HG02943 (cell line): ENCODE measurements around the gene RPS6KA5.
"Not testable (repeated sequence)": the region's sequence is repeated elsewhere in the genome, so short reads cannot be mapped to it uniquely, and the experiment has no call there.

ENCODE experiments used
- ATAC-seq: cut with Tn5 transposase; IDR thresholded peaks from one replicate; pipeline ENCODE4 v1.9.1; 2021; ENCODE audit warnings: mild to moderate bottlenecking, low read depth, moderate library complexity; ENCODE audit not compliant: unreplicated experiment

RPS6KA5 gene

DNA sequence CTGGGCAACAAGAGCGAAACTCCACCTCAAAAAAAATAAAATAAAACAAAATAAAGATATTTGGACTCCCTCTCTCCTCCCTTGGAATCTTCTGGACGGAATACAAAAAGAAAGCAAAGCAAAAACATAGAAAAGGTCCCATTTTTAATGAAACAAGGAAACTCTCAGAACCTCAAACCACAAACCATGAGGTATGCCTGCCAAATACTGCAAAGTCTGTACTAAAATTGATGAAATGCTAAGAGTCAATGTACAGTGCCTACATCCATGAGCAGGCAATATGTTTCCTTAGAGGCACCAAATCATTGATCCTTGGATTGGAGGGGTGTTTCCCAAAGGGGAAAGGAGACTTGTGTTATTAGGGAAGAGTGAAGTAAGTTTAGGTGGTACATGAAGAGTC lies 8.2 kb upstream of the RPS6KA5 start:
- ATAC-seq, result no peak

DNA sequence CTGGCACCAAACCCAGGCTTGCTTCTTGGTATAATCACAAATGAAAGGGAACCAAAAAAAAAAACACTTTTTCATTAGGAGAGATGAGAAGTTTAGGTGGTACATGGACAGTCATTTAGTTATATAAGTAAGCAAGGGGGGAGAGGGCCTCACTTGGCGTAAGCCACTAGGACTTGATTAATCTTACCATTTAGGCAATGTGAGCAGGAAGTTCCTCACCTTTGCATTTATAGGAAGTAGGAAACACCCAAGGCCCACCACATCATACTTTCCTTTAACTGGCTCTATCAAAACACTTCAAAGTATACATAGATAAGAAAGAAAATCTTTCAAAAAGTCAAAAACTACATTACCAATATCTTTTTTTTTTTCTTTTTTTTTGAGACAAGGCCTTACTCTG lies 6.7 kb upstream of the RPS6KA5 start:
- ATAC-seq, result no peak

DNA sequence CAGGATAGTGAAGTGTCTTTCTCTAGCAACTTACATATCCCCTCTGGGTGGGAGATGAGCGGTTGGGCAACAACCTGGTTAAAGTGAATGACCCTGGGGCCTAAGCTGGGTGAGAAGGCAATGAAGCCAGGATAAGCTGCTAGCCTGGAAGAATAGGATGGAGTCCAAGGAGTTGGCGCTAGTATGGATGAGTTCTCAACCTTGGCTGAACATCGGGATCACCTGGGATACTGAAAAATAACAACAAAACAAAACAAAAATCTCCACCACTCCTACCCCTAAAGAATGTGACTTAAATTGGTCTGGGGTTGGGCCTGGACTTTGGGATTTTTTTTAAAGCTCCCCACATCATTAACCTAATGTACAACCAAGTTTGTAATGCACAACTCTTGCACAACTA lies 4.8 kb upstream of the RPS6KA5 start:
- no peak for ATAC-seq

DNA sequence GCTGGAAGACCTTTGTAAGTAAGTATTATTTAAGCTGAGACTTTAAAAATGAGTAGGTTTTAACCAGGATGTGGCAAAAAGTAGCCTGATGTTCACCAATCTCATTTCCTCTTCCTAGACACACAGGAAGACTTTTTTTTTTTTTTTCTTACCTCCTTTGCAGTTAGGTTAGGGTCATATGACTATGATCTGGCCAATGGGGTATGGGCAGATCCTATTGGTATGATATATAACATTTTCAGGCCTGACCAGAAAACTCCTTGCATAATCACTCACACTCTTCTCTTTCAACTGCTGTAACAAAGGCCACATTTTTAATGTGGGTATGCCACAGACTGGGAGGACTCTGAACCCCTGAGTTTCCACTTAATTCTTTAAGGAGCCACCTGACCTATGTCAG lies 2.7 kb upstream of the RPS6KA5 start:
- ATAC-seq, result no peak

DNA sequence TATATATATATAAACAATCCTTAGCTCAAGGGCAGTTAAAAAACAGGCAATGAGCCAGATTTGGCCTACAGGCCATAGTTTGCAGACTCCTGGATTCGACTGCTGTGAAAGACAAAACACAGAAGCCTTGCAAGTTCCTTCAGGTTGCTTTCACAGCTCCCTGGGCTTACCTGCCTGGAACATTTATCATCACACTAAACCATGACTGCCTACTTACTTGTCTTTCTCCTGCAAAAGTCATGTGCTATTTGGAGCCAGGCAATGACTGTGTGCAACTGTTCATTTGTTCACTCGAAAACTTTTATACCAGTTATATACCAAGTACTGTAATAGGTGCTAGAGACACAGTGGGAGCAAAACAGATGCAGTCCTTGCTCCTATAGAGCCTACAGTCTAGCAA lies 2.2 kb upstream of the RPS6KA5 start:
- ATAC-seq, result no peak

DNA sequence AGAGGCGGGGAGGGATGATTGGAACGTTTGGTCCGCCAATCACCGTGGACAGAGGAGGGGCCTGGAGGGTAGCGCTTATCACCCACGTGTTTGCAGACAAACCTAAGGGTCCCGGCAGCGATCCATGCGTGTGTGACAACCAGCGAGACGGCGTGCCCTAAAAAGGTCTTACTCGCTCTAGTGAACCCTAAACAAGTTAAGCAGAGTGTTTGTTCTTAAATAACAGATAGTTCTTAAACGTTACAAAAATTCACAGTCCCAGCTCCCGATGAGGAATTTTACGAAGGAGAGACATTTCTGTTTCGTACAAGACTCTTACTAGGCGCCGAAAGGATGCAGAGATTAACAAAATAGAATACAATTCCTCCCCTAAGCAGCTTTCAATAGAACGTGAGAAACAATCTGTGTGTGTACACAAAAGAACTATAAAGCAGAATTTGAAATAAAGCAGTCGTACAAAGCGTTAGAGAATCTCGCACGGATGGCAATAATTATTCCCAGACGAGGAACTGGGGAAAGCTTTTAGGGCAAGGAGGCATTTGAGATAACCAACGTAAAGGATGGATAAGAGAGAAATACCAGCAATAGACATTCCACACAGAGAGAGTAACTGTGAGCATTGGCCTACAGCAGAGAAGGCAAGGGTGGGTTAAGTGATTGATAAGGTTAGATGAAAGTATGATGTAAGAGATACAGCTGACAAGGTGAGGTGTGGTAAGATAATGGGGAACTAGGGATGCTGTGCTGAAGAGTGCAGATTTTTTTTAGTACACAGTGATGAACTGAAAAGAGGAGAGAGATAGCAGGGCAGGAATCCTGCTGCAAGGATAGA lies 831 bp upstream of the RPS6KA5 start:
- ATAC-seq, result no peak

DNA sequence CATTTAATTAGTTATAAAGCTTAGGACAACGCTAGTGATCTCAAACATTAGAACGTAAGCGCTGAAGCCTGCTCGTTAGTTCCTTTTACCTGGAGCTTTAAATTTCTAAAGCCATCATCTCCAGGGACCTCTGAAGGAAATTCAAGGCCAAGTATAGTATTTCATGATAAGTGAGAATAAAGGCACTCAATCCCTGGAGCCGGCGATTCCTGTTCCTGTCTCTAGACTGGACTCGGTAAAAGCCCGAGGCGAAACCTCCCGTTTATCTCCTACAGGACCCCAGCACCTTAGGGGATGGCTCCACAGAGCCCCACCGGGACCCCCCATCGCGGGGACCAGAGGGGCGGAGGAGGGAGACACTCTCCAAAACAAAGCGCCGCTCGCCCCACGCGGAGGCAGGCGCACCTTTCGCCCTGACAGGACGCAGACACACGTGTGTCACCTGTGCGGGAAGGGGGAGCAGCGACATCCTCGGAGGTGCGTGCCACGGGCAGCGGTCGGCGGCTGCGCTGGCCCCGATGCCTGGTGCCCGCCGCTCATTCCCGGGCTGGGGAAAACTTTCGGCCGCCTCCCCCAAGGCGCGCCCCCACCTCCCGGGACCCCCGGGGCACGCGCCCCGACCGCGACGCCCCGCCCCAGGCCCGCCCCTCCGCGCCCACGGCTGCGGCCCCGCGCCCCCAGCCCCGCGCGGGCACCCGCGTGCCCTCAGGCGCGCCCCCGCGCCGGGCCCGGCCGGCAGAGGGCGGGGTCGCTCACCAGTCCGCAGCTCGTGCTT lies 678 bp downstream of the RPS6KA5 start:
- ATAC-seq, result peak; percentile 26

DNA sequence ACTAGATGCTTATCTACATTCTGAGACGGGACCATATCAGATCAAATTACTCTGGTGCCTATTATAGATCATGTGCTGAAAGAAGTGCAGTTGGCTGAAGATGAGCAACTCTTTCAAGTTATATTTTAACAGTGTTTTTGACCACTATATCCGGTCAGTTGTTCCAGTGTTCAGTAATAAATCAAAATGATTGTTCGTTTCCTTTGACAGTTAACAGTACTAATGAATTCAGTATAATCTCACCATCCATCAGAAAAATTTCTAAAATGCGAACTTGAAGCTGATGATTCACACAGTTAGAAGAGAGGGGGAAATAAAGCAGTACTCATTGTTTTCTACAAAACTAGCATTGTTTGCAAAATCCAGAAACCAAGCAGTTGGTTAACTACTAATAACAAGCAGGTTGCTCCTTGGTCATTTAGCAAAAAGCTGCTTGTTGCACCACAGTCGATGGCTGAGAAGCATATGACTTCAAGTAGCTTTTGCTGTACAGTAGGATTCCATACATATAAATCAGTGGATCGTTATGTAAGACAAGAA lies 2.3 kb downstream of the RPS6KA5 start:
- no peak for ATAC-seq

DNA sequence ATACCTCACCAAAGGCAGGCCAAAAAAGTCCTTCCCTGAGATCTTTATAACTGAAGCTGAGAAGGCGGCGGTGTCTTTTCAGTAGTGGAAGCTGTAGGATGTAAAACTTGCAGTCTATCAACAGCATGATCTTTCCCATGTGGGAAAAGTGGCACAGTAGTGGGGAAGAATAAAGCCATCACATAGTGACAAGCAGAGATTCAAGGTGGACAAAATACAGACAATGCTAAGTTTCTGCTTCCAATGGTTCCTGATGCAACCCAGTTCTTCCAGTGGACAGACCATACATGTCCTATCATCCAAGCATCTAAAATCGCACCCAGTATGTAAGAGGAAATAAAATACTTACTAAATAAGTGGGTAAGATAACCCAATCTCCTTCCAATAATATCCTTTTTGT lies 4.1 kb downstream of the RPS6KA5 start:
- no peak for ATAC-seq

DNA sequence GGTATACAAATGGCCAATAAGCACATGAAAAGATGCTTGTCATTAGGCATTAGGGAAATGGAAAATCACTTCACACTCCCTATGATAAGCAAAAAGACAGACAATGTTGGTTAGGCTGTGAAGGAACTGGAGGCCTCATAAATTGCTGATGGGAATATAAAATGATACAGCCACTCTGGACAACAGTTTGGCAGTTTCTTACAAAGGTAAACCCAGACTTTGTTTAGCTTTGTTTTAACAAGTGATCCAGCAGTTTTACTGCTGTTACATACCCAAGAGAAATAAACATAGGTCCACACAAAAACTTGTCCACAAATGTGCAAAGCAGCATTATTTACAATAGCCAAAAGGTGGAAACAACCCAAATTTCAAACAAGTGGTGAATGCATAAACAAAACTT lies 5.4 kb downstream of the RPS6KA5 start:
- no peak for ATAC-seq

DNA sequence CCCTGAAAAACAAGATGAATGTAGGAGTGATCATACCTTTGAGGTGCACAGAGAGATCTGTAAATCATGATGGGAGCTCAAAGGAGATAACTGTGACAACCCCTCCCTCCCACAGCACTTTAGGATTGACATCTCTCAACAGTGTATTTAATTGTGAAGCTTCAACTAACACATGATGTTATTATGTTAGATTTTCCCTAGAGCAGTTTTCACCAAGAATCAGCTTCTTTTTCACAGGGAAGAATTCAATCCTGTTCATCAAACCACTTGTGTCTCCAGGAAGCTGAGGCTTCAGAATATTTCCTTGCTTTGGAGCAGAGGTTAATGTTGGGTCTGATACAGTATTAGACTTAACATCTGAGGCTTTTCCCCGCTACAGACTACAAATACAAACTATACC lies 11.8 kb downstream of the RPS6KA5 start:
- no peak for ATAC-seq

DNA sequence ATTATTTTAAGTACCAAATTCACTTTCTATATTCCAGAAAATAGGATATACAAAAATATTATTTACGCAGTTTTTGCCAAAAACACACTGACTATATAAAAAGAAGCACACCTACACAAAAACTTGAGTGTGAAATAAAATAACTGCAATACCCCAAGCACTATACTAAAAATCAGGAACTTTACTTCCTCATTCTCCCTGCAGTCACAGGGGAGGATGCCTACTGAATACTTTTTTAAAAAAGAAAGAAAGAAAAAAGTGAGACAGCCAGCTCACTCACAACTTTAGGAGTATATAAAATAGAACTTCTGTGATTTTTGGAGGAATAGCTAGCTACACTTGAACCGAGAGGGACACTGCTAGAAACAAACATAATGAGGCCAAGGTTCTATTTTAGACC lies 12.2 kb downstream of the RPS6KA5 start:
- no peak for ATAC-seq

DNA sequence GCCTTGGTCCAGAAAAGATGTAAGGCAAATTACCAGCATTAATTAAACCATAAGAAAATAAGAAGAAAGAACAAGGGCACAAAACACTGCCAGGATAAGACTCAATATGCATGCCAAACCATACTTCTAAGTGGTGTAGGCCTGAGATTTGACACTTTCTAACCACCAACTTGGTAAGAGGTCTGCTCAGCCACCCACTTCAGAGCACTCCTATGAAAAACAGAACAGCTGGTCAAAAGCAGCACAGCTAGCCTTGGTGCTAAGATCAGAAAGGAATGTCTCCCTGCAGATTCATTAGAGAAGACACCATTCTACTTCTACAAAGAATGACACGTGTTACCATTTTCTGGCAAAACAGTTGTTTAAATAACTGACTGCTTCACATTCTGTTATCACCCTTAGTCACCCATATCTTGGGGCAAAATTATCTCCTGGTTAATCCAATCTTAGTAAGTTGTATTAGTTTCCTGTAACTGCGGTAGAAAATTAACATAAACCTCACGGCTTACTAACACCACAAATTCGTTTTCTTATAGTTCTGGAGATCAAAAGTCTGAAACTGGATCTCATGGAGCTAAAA lies 13.2 kb downstream of the RPS6KA5 start:
- ATAC-seq, result no peak

DNA sequence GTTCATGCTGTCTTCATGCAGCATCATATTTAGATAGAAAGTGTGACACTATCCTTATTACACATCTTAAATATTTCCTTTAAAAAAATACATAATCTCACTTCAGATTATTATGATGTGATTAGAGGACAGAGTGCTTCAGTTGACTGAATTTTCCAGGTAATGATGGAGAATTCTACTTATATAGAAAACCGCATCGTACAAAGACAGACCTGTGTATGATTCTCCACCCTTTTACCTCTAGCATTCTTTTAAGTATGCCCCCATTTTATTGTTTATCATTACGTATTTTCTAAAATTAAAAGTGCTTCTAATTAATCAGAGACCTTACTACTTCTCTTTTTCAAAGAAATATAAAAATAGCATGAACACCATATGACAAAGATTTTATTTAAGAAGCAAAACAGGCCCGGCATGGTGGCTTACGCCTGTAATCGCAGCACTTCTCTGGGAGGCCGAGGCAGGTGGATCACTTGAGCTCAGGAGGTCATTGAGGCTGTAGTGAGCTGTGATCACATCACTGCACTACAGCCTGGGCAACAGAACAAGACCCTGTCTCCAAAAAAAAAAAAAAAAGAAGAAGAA lies 13.9 kb downstream of the RPS6KA5 start:
- no peak for ATAC-seq

DNA sequence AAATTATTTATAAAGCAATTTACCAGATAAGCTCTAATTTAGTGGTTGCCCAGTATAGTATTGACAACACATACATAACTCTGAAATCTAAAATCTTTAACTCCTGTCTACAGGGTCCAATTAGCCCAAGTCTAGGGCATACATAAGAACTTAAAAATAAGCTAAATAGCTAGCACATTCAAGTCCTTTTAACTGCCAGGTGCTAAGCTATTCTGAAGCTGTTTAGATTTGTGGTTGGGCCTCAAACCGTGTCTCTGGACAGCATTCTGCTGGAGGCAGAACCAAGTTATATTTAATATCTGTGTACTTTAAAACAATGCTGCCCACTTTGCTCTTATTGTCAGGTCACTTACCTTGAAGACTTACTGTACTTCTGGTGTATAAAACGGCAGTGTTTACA lies 19.0 kb downstream of the RPS6KA5 start:
- no peak for ATAC-seq

DNA sequence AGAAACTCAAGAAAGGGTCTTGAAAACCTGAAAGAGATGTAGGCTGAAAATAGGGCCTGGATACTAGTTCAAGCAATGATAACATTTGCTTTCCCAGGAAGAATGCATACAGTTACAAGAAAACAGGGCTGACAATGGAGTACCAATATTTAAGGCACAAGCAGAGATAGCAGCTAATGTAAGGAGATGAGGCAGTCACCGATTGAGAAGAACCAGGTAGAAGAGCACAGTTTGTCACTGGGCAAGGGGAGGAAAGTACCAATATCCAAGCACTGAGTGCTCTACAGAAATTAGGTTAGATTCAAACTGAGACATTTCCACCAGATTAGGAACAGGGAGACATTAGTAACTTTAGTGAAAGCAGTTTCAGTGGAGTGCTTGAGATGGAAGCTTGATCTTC lies 19.9 kb downstream of the RPS6KA5 start:
- ATAC-seq, result no peak

DNA sequence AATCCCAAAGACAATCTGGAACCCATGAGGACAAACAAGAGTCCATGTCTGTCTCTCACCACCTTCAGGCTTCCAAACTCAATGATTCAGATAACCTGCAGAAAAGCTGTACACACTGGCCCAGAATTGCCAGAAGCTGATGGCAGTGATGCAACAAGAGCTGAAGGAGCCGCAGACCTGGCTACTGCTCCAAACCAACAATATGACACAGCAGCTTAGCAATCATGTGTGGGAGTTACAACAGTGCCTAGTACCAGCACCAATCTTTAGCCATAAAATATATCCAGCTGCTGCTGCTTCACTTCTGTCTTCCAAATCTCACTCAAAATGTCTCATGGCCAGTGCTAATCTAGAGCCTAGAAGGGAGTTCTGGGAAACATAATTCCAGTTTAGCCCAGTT lies 22.0 kb downstream of the RPS6KA5 start:
- no peak for ATAC-seq

DNA sequence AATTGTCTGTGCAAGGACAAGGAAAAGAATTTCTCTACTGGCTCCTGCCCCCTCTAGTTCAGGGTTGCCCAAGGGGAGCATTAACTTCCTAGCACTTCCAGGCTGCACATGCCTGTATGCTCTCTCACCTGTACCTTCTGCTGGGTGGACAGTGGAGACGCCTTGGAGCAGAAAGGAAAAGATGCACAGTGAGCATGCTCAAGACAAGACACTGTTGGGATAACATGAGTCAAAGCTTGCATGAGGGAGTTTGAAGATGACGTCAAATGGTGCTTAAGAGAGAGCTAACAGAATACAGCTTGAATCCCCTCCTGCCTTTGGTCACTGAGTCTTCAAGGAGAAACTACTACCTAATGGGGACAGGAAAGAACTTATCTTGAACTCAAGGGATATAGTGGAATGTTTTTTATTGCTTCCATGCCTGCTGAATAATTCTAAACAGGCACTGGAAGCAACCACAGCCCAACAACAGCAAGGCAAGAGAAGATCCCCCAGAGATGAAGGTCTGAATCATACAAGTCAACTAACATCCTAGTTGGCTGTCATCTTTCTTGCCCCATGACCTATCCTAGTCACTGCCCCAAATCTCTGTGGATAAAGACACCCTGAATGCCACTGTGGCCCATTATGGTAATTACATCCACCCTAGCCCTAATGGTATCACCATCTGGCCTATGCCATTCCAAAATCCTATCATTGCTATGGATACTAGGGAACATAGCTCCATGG lies 23.5 kb downstream of the RPS6KA5 start:
- ATAC-seq, result no peak

DNA sequence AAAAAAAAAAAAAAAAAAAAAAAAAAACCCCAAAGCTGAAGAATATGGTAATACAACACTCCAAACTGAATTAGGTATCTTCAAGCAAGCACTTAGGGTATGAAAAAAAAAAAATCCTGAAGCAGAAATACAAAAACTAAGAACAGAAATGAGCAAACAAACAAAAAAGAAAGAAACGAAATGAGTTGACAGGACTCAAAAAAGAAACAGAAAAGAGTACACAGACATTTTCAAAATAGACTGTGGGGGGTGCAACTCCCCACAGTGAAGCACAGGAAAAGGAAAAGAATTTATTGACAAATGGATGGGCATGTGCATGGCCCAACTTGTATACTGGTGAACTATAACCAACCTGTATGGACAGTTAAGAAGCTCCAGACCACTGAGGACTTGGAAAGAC lies 24.6 kb downstream of the RPS6KA5 start:
- ATAC-seq, result no peak

DNA sequence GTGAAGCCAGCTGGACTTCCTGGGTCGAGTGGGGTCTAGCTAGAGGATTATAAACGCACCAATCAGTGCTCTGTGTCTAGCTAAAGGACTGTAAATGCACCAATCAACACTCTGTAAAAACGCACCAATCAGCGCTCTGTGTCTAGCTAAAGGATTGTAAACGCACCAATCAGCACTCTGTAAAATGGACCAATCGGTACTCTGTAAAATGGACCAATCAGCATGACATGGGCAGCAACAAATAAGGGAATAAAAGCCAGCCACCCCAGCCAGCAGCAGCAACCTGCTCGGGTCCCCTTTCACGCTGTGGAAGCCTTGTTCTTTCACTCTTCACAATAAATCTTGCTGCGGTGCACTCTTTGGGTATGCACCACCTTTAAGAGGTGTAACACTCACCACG lies 26.1 kb downstream of the RPS6KA5 start:
- ATAC-seq, result not testable (repeated sequence)
